Middle frontal gyrus (tissue), 1 donor: Measurements from ENCODE around the gene CHST3.
"Not testable (repeated sequence)": the region's sequence is repeated elsewhere in the genome, so short reads cannot be mapped to it uniquely, and the experiment has no call there.

Source experiments
- DNase-seq: peaks from one replicate; pipeline ENCODE4 v3.0.0-alpha.2; 2015; ENCODE audit warnings: low spot score; ENCODE audit errors: extremely low spot score

Gene CHST3

GRCh38 chr10:71988895-71989294 is 24.7 kb downstream of the CHST3 start:
- not testable (repeated sequence) for DNase-seq

GRCh38 chr10:71989661-71990454 is 25.7 kb downstream of the CHST3 start:
- DNase-seq: no peak

- no peak for DNase-seq
Measured at GRCh38 chr10:71990706-71991269, 26.6 kb downstream of the CHST3 start.

GRCh38 chr10:71995449-71995848 is 31.3 kb downstream of the CHST3 start:
- no peak for DNase-seq

GRCh38 chr10:71995887-71996575 is 31.8 kb downstream of the CHST3 start:
- DNase-seq: no peak

- no peak for DNase-seq
Measured at GRCh38 chr10:71996592-71997371, 32.6 kb downstream of the CHST3 start.

GRCh38 chr10:71998119-71998839 is 34.1 kb downstream of the CHST3 start:
- no peak for DNase-seq

- DNase-seq: no peak
Measured at GRCh38 chr10:71998840-71999194, 34.6 kb downstream of the CHST3 start.

- DNase-seq: no peak
Measured at GRCh38 chr10:71999360-72000072, 35.3 kb downstream of the CHST3 start.

GRCh38 chr10:72000073-72001032 is 36.2 kb downstream of the CHST3 start:
- no peak for DNase-seq

GRCh38 chr10:72001033-72001395 is 36.8 kb downstream of the CHST3 start:
- no peak for DNase-seq

GRCh38 chr10:72002354-72003295 is 38.4 kb downstream of the CHST3 start:
- no peak for DNase-seq

GRCh38 chr10:72006026-72006425 is 41.8 kb downstream of the CHST3 start:
- no peak for DNase-seq

GRCh38 chr10:72007246-72007892 is 43.2 kb downstream of the CHST3 start:
- no peak for DNase-seq

GRCh38 chr10:72008096-72008981 is 44.1 kb downstream of the CHST3 start:
- no peak for DNase-seq

- no peak for DNase-seq
Measured at GRCh38 chr10:72009051-72009424, 44.8 kb downstream of the CHST3 start.
